HepG2 (cell line): ENCODE results near the gene SDR39U1. TPM values are rescaled to one million over a fixed set of nuclear protein-coding genes. Genes with fewer than 3 reads are reported as not detected.

Experiments used
- ESRRA ChIP-seq: sonication (generic); formaldehyde crosslinking; IDR thresholded peaks from 2 replicates; pipeline ENCODE4 v1.5.1; 2020; ENCODE audit warnings: mild to moderate bottlenecking, low read depth, missing genetic modification reagents
- ETV5 ChIP-seq: IDR thresholded peaks from 2 replicates; pipeline ENCODE4 v1.6.1; 2018; ENCODE audit warnings: missing biosample characterization, missing genetic modification reagents, inconsistent platforms, borderline replicate concordance
- KLF13 ChIP-seq: sonication (generic); formaldehyde crosslinking; IDR thresholded peaks from 2 replicates; pipeline ENCODE4 v1.4.0; 2020; ENCODE audit warnings: mild to moderate bottlenecking, missing genetic modification reagents
- KLF6 ChIP-seq: IDR thresholded peaks from 2 replicates; pipeline ENCODE4 v1.8.0; 2016; ENCODE audit warnings: missing biosample characterization, missing genetic modification reagents
- PCBP1 ChIP-seq: fragments of 200-400 bp; formaldehyde crosslinking; IDR thresholded peaks from 2 replicates; pipeline ENCODE4 v1.6.1; 2017; ENCODE audit warnings: mild to moderate bottlenecking, low read depth, low read length, borderline replicate concordance
- RXRA ChIP-seq: sonication (generic); formaldehyde crosslinking; IDR thresholded peaks from 2 replicates; pipeline ENCODE4 v1.5.1; 2020; ENCODE audit warnings: missing genetic modification reagents
- SKI ChIP-seq: fragments of 450-650 bp; IDR thresholded peaks from one replicate; pipeline ENCODE4 v1.6.1; 2018; ENCODE audit warnings: mild to moderate bottlenecking; ENCODE audit not compliant: partially characterized antibody
- ZNF253 ChIP-seq: sonication (generic); formaldehyde crosslinking; IDR thresholded peaks from 2 replicates; pipeline ENCODE4 v1.8.0; 2022; ENCODE audit warnings: mild to moderate bottlenecking, missing genetic modification reagents, borderline replicate concordance
- ZNF30 ChIP-seq: sonication (generic); formaldehyde crosslinking; IDR thresholded peaks from 2 replicates; pipeline ENCODE4 v1.5.0; 2020; ENCODE audit warnings: mild to moderate bottlenecking, missing genetic modification reagents
- ZNF326 ChIP-seq: sonication (generic); formaldehyde crosslinking; IDR thresholded peaks from 2 replicates; pipeline ENCODE4 v1.4.0; 2020; ENCODE audit warnings: missing genetic modification reagents, borderline replicate concordance
- ZNF510 ChIP-seq: sonication (generic); formaldehyde crosslinking; IDR thresholded peaks from 2 replicates; pipeline ENCODE4 v1.4.0; 2020; ENCODE audit warnings: low read depth, mild to moderate bottlenecking, missing genetic modification reagents
- ZNF547 ChIP-seq: sonication (generic); formaldehyde crosslinking; IDR thresholded peaks from 2 replicates; pipeline ENCODE4 v1.5.1; 2020; ENCODE audit warnings: mild to moderate bottlenecking, missing genetic modification reagents
- ZNF749 ChIP-seq: sonication (generic); formaldehyde crosslinking; IDR thresholded peaks from 2 replicates; pipeline ENCODE4 v1.8.0; 2022; ENCODE audit warnings: mild to moderate bottlenecking, missing genetic modification reagents, moderate library complexity, borderline replicate concordance
- ZNF781 ChIP-seq: sonication (generic); formaldehyde crosslinking; IDR thresholded peaks from 2 replicates; pipeline ENCODE4 v1.5.1; 2020; ENCODE audit warnings: borderline replicate concordance, mild to moderate bottlenecking, missing genetic modification reagents; ENCODE audit errors: not compliant biosample characterization
- polyA plus RNA-seq, 8 experiments: library from polyadenylated mRNA; depleted of rRNA in 3 of 8; stranded (reverse) in 7 of 8; unstranded in 1 of 8; fragments of >200 nt; fragmentation: Illumina TruSeq in 4 of 8; extraction: Trizol in 4 of 8; gene quantifications; 2 replicates each; pipeline versions ENCODE4 v1.2.1 to v1.2.3, GENCODE V29; 2011 to 2016; ENCODE audit warnings: low read depth in 4 of 8, missing spikeins in 1 of 8, mixed read lengths in 1 of 8; ENCODE audit not compliant: insufficient read depth in 1 of 8
- total RNA-seq, 5 experiments: library from RNA; depleted of rRNA; stranded (reverse); fragments of >200 nt; fragmentation: Illumina TruSeq; extraction: Trizol; gene quantifications; 2 replicates each; pipeline ENCODE4 v1.2.3, GENCODE V29; 2016; ENCODE audit warnings: low read depth in 1 of 5
- TF ChIP-seq, protein P1 (sequence below): sonication (generic); formaldehyde crosslinking; IDR thresholded peaks from 2 replicates; pipeline ENCODE4 v1.4.0; 2020; ENCODE audit warnings: missing genetic modification reagents
- TF ChIP-seq, protein P2 (sequence below): IDR thresholded peaks from 2 replicates; pipeline ENCODE4 v1.6.1; 2018; ENCODE audit warnings: missing genetic modification reagents, mild to moderate bottlenecking, missing compliant biosample characterization
- TF ChIP-seq, protein P3 (sequence below): sonication (generic); formaldehyde crosslinking; IDR thresholded peaks from 2 replicates; pipeline ENCODE4 v1.4.0; 2020; ENCODE audit warnings: missing genetic modification reagents, borderline replicate concordance
- TF ChIP-seq, protein P4 (sequence below): sonication (generic); formaldehyde crosslinking; IDR thresholded peaks from 2 replicates; pipeline ENCODE4 v1.4.0; 2020; ENCODE audit warnings: mild to moderate bottlenecking, missing genetic modification reagents
- TF ChIP-seq, protein P5 (sequence below): sonication (generic); formaldehyde crosslinking; IDR thresholded peaks from 2 replicates; pipeline ENCODE4 v1.8.0; 2022; ENCODE audit warnings: mild to moderate bottlenecking, missing genetic modification reagents; ENCODE audit not compliant: insufficient replicate concordance

The SDR39U1 gene
- total and polyA plus RNA-seq, 2 of the 13 experiments (the other 11 are each of a cell fraction or from before 2014, with no cell fraction given): 34.4 to 129 TPM

DNA sequence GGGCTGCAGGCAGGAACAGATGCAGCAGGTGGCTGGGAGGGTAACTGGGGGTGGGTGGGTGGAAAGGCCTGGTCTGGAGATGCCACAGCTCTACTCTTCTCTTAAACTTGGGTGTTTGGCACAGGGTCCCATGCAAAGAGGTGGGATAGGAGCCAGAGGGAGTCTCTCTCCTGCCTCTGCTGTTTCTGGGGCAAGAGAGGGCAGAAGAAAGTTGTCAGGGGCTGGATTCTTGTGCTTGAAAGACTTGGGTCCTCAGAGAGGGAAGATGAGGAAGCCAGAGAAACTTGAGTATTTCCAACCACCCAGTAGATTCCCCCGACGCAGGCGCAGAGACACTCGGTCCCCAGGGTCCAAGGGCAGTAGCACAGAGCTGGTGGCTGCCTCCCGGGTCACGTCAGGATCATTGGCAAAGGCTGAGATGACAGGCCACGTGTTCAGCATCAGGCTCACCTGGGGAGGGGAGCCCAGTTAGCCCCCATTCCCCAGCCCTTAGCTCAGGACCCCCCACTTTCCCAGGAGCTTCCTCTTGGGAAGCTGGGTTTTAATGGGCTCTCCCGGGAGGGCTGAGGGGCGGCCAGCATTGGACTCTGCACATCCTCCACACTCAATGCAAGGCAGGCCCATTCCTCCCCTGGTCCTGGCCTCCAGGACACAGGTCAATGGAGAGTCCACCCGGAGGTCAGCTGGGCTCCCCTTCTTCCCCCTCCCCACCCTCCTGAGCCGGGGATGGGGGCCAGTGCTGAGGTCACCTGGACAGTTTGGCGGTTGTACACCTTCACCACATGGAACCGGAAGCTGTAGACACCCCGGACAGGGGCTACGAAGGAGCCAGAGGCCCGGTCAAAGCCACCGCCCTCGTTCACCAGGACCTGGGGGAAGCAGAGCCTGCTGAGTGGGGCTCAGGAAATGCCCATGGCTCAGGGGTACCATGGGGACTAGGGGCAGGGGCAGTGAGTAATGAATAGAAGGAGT lies 14.8 kb downstream of the SDR39U1 start (continued):
- TF ChIP-seq, protein P1, sequence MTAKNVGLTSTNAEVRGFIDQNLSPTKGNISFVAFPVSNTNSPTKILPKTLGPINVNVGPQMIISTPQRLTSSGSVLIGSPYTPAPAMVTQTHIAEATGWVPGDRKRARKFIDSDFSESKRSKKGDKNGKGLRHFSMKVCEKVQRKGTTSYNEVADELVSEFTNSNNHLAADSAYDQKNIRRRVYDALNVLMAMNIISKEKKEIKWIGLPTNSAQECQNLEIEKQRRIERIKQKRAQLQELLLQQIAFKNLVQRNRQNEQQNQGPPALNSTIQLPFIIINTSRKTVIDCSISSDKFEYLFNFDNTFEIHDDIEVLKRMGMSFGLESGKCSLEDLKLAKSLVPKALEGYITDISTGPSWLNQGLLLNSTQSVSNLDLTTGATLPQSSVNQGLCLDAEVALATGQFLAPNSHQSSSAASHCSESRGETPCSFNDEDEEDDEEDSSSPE: no peak
- no peak for TF ChIP-seq KLF6 (CRISPR knock-in tag)
- TF ChIP-seq KLF13 (CRISPR knock-in tag): 0 out of 2 replicates have a peak, but pooled peaks have one; percentile 56
- TF ChIP-seq ZNF749 (CRISPR knock-in tag): no peak
- TF ChIP-seq, protein P2, sequence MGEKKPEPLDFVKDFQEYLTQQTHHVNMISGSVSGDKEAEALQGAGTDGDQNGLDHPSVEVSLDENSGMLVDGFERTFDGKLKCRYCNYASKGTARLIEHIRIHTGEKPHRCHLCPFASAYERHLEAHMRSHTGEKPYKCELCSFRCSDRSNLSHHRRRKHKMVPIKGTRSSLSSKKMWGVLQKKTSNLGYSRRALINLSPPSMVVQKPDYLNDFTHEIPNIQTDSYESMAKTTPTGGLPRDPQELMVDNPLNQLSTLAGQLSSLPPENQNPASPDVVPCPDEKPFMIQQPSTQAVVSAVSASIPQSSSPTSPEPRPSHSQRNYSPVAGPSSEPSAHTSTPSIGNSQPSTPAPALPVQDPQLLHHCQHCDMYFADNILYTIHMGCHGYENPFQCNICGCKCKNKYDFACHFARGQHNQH (CRISPR knock-in tag): peak; percentile 17; the same call in 1 of the 2 replicates
- TF ChIP-seq PCBP1: 0 out of 2 replicates have a peak, but pooled peaks have one; percentile 73
- TF ChIP-seq, protein P3, sequence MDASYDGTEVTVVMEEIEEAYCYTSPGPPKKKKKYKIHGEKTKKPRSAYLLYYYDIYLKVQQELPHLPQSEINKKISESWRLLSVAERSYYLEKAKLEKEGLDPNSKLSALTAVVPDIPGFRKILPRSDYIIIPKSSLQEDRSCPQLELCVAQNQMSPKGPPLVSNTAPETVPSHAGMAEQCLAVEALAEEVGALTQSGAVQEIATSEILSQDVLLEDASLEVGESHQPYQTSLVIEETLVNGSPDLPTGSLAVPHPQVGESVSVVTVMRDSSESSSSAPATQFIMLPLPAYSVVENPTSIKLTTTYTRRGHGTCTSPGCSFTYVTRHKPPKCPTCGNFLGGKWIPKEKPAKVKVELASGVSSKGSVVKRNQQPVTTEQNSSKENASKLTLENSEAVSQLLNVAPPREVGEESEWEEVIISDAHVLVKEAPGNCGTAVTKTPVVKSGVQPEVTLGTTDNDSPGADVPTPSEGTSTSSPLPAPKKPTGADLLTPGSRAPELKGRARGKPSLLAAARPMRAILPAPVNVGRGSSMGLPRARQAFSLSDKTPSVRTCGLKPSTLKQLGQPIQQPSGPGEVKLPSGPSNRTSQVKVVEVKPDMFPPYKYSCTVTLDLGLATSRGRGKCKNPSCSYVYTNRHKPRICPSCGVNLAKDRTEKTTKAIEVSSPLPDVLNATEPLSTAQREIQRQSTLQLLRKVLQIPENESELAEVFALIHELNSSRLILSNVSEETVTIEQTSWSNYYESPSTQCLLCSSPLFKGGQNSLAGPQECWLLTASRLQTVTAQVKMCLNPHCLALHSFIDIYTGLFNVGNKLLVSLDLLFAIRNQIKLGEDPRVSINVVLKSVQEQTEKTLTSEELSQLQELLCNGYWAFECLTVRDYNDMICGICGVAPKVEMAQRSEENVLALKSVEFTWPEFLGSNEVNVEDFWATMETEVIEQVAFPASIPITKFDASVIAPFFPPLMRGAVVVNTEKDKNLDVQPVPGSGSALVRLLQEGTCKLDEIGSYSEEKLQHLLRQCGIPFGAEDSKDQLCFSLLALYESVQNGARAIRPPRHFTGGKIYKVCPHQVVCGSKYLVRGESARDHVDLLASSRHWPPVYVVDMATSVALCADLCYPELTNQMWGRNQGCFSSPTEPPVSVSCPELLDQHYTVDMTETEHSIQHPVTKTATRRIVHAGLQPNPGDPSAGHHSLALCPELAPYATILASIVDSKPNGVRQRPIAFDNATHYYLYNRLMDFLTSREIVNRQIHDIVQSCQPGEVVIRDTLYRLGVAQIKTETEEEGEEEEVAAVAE (CRISPR knock-in tag): peak; percentile 74; the same call in 1 of the 2 replicates
- no peak for TF ChIP-seq ESRRA
- TF ChIP-seq SKI: no peak
- TF ChIP-seq ZNF30 (CRISPR knock-in tag): no peak
- TF ChIP-seq ETV5: 0 out of 2 replicates have a peak, but pooled peaks have one; percentile 54
- TF ChIP-seq, protein P4, sequence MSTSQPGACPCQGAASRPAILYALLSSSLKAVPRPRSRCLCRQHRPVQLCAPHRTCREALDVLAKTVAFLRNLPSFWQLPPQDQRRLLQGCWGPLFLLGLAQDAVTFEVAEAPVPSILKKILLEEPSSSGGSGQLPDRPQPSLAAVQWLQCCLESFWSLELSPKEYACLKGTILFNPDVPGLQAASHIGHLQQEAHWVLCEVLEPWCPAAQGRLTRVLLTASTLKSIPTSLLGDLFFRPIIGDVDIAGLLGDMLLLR: no peak
- TF ChIP-seq, protein P5, sequence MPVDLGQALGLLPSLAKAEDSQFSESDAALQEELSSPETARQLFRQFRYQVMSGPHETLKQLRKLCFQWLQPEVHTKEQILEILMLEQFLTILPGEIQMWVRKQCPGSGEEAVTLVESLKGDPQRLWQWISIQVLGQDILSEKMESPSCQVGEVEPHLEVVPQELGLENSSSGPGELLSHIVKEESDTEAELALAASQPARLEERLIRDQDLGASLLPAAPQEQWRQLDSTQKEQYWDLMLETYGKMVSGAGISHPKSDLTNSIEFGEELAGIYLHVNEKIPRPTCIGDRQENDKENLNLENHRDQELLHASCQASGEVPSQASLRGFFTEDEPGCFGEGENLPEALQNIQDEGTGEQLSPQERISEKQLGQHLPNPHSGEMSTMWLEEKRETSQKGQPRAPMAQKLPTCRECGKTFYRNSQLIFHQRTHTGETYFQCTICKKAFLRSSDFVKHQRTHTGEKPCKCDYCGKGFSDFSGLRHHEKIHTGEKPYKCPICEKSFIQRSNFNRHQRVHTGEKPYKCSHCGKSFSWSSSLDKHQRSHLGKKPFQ: no peak
- no peak; the same call in 1 of the 2 replicates for TF ChIP-seq ZNF547 (CRISPR knock-in tag)
- peak; percentile 78; the same call in 1 of the 2 replicates for TF ChIP-seq RXRA (CRISPR knock-in tag)
- no peak for TF ChIP-seq ZNF253
- peak; percentile 29 for TF ChIP-seq ZNF781 (CRISPR knock-in tag)
- TF ChIP-seq ZNF326: no peak
- TF ChIP-seq ZNF510 (CRISPR knock-in tag): no peak
